OCI-LY3 (cell line): ENCODE data around the gene BORA.
A peak's percentile ranks its signal among the peaks of the same experiment; 100 is the strongest.
"Not testable (repeated sequence)": the region's sequence is repeated elsewhere in the genome, so short reads cannot be mapped to it uniquely, and the experiment has no call there.

Experiments
- H2AFZ ChIP-seq: fragments of 200-600, 300-600 bp; shearing (Covaris generic); 2 replicates; pipeline ENCODE4 v1.6.0; 2014; ENCODE audit warnings: antibody characterized with exemption, low read depth, low read length
- H3K27ac ChIP-seq: fragments of 200-600, 300-600 bp; sonication (generic); 2 replicates; pipeline ENCODE4 v1.5.1; 2014; ENCODE audit warnings: mild to moderate bottlenecking, low read length, moderate library complexity, mixed read lengths
- H3K27me3 ChIP-seq: fragments of 200-600, 300-600 bp; sonication (generic); 2 replicates; pipeline ENCODE4 v1.6.1; 2014; ENCODE audit warnings: low read depth, low read length, mixed read lengths
- H3K36me3 ChIP-seq: fragments of 200-600, 300-600 bp; sonication (generic); replicated peaks from 2 replicates; pipeline ENCODE3; 2014; ENCODE audit warnings: low read depth, low read length, mixed read lengths
- H3K4me1 ChIP-seq: fragments of 300-600, 200-600 bp; sonication (generic); 2 replicates; pipeline ENCODE4 v1.6.1; 2014; ENCODE audit warnings: low read length, mixed read lengths
- H3K4me2 ChIP-seq: fragments of 200-600, 300-600 bp; sonication (generic); 2 replicates; pipeline ENCODE4 v1.6.1; 2014; ENCODE audit warnings: low read length, mixed read lengths
- H3K4me3 ChIP-seq: fragments of 300-600, 200-600 bp; sonication (generic); 2 replicates; pipeline ENCODE4 v1.5.1; 2014; ENCODE audit warnings: antibody characterized with exemption, mild to moderate bottlenecking, low read length, moderate library complexity
- H3K79me2 ChIP-seq: fragments of 300-600, 200-600 bp; shearing (Covaris generic); 2 replicates; pipeline ENCODE4 v1.6.1; 2014; ENCODE audit warnings: mild to moderate bottlenecking, low read length, mixed read lengths
- H3K9ac ChIP-seq: fragments of 300-600, 200-600 bp; shearing (Covaris generic); 2 replicates; pipeline ENCODE4 v1.6.0; 2014; ENCODE audit warnings: mild to moderate bottlenecking, low read length, moderate library complexity
- H3K9me3 ChIP-seq: fragments of 200-600, 300-600 bp; shearing (Covaris generic); 2 replicates; pipeline ENCODE4 v1.6.1; 2014; ENCODE audit warnings: low read length, mixed read lengths; ENCODE audit not compliant: insufficient read depth
- H4K20me1 ChIP-seq: fragments of 200-600, 300-600 bp; sonication (generic); 2 replicates; pipeline ENCODE4 v1.6.1; 2016; ENCODE audit warnings: low read length, mixed read lengths; ENCODE audit not compliant: insufficient read depth
- CTCF ChIP-seq: fragments of 200-600, 300-600 bp; sonication (generic); IDR thresholded peaks from 2 replicates; pipeline ENCODE4 v1.5.1; 2014; ENCODE audit warnings: antibody characterized with exemption, low read length, low read depth
- EZH2phosphoT487 ChIP-seq: fragments of 200-600 bp; shearing (Covaris generic); IDR thresholded peaks from 2 replicates; pipeline ENCODE4 v1.6.1; 2018; ENCODE audit warnings: antibody characterized with exemption, mixed run types, low read depth

The BORA gene

DNA sequence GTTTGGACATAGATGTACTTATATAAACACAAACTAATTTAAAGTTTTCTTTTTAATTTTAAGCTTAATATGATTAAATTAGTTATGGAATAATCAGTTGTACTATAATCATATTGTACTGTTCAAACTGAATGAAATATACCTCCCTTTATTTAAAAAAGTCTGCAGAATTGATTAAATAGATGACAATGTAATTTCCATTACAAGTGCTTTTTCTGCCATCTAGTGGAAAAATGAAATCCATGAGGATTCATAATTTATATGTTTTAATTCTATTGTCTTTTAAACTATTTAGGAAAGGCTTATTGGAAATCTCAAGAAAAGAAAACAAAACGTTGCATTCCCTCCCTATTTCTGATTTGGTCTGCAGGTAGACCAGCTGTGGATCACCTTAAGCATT, 31.1 kb upstream of the BORA start:
- no peak overlapping the region for H3K4me2 ChIP-seq
- TF ChIP-seq CTCF (peak; percentile 52), EZH2phosphoT487 (no peak)

GRCh38 chr13:72698164-72698563, 29.6 kb upstream of the BORA start:
- no peaks in the 10 kb centered on the region for H4K20me1 ChIP-seq
- H3K27ac ChIP-seq: no peak overlapping the region
- H3K27me3 ChIP-seq: no peaks in the 10 kb centered on the region
- no peak overlapping the region for H3K4me3 ChIP-seq
- no peak overlapping the region for H3K9ac ChIP-seq
- H3K79me2 ChIP-seq: no peaks in the 10 kb centered on the region
- H3K4me2 ChIP-seq: no peak overlapping the region
- H2AFZ ChIP-seq: no peak overlapping the region
- no peak for TF ChIP-seq EZH2phosphoT487
- TF ChIP-seq CTCF: no peak
- H3K9me3 ChIP-seq: no peaks in the 10 kb centered on the region
- H3K36me3 ChIP-seq: no peaks in the 10 kb centered on the region
- no peaks in the 10 kb centered on the region for H3K4me1 ChIP-seq

More for the DNA sequence above, 31.1 kb upstream of the BORA start:
- Histone ChIP-seq H3K27ac (no peak overlapping the region), H3K4me1 (no peaks in the 10 kb centered on the region), H3K9ac (no peak overlapping the region), H3K36me3 (no peaks in the 10 kb centered on the region), H3K79me2 (no peaks in the 10 kb centered on the region), H4K20me1 (no peaks in the 10 kb centered on the region), H3K27me3 (no peaks in the 10 kb centered on the region), H3K9me3 (no peaks in the 10 kb centered on the region; the same call in 1 of the 2 replicates), H2AFZ (no peak overlapping the region), H3K4me3 (no peak overlapping the region)

DNA sequence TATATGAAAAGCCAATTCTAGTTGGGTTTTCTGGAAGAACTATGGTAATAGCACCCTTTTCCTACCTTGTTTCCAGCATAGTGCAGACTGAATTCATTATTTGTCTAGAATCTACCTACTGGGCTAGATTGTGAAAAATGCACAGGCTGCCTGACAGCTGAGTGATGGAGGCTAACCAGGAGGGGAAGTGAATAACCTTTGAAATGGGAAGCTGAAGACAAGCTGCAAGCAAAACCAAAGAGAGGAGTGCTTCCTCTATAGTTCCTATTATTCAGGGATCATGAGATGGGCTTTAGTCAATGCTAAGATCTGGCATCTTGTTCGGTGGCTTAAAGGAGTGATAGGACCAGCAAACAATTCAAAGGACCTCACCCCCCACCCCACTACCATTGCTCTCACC, 27.2 kb upstream of the BORA start:
- no peak for TF ChIP-seq EZH2phosphoT487
- no peak for TF ChIP-seq CTCF
- Histone ChIP-seq H2AFZ (no peak overlapping the region), H3K27ac (no peak overlapping the region), H3K4me1 (no peaks in the 10 kb centered on the region), H3K4me2 (no peak overlapping the region), H4K20me1 (no peaks in the 10 kb centered on the region), H3K4me3 (no peak overlapping the region), H3K9ac (no peak overlapping the region), H3K79me2 (no peaks in the 10 kb centered on the region), H3K27me3 (no peaks in the 10 kb centered on the region), H3K36me3 (no peaks in the 10 kb centered on the region), H3K9me3 (no peaks in the 10 kb centered on the region)

GRCh38 chr13:72716776-72717175, 10.9 kb upstream of the BORA start:
- H3K9me3 ChIP-seq: no peaks in the 10 kb centered on the region
- no peaks in the 10 kb centered on the region for H3K4me1 ChIP-seq
- H3K27ac ChIP-seq: no peak overlapping the region
- TF ChIP-seq EZH2phosphoT487 (no peak), CTCF (no peak)
- H4K20me1 ChIP-seq: peaks cover 26% of the 10 kb centered on the region
- no peaks in the 10 kb centered on the region for H3K27me3 ChIP-seq
- peaks cover 97% of the 10 kb centered on the region for H3K79me2 ChIP-seq
- no peak overlapping the region for H2AFZ ChIP-seq
- H3K36me3 ChIP-seq: peaks cover 84% of the 10 kb centered on the region
- H3K4me2 ChIP-seq: no peak overlapping the region
- H3K9ac ChIP-seq: no peak overlapping the region
- H3K4me3 ChIP-seq: no peak overlapping the region

DNA sequence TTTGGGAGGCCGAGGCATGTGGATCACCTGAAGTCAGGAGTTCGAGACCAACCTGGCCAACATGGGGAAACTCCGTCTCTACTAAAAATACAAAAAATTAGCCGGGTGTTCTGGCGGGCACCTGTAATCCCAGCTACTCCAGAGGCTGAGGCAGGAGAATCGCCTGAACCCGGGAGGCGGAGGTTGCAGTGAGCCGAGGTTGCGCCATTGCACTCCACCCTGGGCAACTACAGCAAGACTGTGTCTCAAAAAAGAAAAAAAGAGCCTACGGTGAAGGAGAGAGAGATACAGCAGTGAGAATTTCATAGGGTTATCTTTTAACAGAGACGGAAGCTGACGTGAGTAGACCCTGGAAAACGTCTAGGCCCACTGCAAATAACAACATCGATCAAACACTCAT, 1.5 kb upstream of the BORA start:
- H3K9me3 ChIP-seq, H2AFZ ChIP-seq, H3K27me3 ChIP-seq: not testable (repeated sequence)
- peak overlapping the region; percentile 92 for H3K9ac ChIP-seq
- peaks cover 96% of the 10 kb centered on the region for H3K79me2 ChIP-seq
- H3K4me3 ChIP-seq: peak overlapping the region; percentile 92
- peaks cover 35% of the 10 kb centered on the region for H3K4me1 ChIP-seq
- H3K36me3 ChIP-seq: peaks cover 44% of the 10 kb centered on the region
- H4K20me1 ChIP-seq: peaks cover 26% of the 10 kb centered on the region
- H3K27ac ChIP-seq: 0 out of 2 replicates have a peak overlapping the region, but pooled peaks have one; percentile 64
- peak overlapping the region; percentile 84 for H3K4me2 ChIP-seq
